ENCODE measurements around the gene NIF3L1. TPM values are rescaled to one million over a fixed set of nuclear protein-coding genes. Genes with fewer than 3 reads are reported as not detected.

The NIF3L1 gene
- total and polyA plus RNA-seq, 10 of the 15 experiments (the other 5 are each of a cell fraction or from before 2014, with no cell fraction given): 27.6 to 95.9 (median 53.8) TPM

DNA sequence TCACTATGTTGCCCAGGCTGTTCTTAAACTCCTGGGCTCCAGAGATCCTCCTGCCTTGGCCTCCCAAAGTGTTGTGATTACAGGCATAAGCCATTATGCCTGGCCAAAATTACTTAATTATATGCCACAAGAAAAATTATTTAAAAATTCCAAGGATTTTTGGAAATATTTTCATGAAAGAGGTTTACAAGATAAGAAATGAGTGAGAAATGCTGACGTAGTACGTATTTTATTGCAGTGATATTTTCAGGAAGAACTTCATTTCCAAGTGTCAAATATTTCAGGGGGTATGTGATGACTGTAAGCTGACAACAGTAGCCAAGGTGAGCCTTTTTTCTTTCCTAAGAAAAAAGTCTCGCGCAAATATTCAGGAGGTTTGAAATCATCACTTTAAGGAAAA is 20.8 kb downstream of the NIF3L1 start (continued):
- TF ChIP-seq, protein P1, sequence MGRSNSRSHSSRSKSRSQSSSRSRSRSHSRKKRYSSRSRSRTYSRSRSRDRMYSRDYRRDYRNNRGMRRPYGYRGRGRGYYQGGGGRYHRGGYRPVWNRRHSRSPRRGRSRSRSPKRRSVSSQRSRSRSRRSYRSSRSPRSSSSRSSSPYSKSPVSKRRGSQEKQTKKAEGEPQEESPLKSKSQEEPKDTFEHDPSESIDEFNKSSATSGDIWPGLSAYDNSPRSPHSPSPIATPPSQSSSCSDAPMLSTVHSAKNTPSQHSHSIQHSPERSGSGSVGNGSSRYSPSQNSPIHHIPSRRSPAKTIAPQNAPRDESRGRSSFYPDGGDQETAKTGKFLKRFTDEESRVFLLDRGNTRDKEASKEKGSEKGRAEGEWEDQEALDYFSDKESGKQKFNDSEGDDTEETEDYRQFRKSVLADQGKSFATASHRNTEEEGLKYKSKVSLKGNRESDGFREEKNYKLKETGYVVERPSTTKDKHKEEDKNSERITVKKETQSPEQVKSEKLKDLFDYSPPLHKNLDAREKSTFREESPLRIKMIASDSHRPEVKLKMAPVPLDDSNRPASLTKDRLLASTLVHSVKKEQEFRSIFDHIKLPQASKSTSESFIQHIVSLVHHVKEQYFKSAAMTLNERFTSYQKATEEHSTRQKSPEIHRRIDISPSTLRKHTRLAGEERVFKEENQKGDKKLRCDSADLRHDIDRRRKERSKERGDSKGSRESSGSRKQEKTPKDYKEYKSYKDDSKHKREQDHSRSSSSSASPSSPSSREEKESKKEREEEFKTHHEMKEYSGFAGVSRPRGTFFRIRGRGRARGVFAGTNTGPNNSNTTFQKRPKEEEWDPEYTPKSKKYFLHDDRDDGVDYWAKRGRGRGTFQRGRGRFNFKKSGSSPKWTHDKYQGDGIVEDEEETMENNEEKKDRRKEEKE (IDR thresholded peaks at IDR 0.05): no peak
- TF ChIP-seq IKZF2 (IDR thresholded peaks at IDR 0.05) (no peak), SMAD5 (IDR thresholded peaks at IDR 0.05; ENCODE audit: low read depth) (no peak)

DNA sequence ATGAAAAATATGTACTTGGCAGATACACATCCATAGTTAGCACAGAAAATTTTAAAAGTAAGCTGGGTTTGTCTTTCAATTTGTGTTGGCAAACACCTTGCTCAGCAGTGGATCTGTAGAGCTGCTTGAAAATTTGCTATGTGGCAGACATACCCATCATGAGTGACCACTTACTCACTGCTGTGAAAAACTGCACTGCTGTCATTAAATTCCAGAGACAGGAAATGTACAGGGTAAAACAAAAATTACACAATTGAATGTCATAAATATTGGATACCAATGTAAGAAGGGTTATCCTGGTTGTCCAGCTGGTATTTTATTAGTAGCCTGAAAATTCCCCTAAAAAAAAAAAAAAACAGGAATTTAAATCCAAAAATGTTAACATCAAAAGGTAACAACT is 24.5 kb downstream of the NIF3L1 start:
- ChIA-PET POLR2A (interaction anchor here (0.6 kb wide), 1 partner anchor 88 kb away, joined by 3 read pairs; no protein-coding TSS in a partner anchor), RAD21 (ENCODE audit: unreplicated experiment) (interaction anchor here (1.0 to 1.9 kb wide), 4 partner anchors 10 to 319 kb away, joined by 3 to 5 read pairs (median 4); no protein-coding TSS in a partner anchor), SMC1A (ENCODE audit: uncharacterized antibody, unreplicated experiment) (interaction anchor here (0.7 to 1.6 kb wide), 3 partner anchors 8 to 154 kb away, joined by 3 to 6 read pairs (median 4); no protein-coding TSS in a partner anchor), CTCF (interaction anchor here (1.1 to 1.7 kb wide), 4 partner anchors 12 to 263 kb away, joined by 3 to 5 read pairs (median 4); no protein-coding TSS in a partner anchor)
- intact Hi-C loops (cut with micrococcal nuclease; ENCODE audit: unreplicated experiment): no loop called here
- TF ChIP-seq NR2F1 (conservative IDR thresholded peaks at IDR 0.05): no peak
- TF ChIP-seq, protein P2, sequence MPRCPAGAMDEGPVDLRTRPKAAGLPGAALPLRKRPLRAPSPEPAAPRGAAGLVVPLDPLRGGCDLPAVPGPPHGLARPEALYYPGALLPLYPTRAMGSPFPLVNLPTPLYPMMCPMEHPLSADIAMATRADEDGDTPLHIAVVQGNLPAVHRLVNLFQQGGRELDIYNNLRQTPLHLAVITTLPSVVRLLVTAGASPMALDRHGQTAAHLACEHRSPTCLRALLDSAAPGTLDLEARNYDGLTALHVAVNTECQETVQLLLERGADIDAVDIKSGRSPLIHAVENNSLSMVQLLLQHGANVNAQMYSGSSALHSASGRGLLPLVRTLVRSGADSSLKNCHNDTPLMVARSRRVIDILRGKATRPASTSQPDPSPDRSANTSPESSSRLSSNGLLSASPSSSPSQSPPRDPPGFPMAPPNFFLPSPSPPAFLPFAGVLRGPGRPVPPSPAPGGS (IDR thresholded peaks at IDR 0.05; ENCODE audit: borderline replicate concordance, insufficient read depth, low read depth, low read length, poor library complexity, severe bottlenecking): peak; percentile 69
- H3K4me3 ChIP-seq: no peak overlapping the region
- no TSS peak for BruUV-seq (replicated peaks)
- no peak for ATAC-seq
- H3K9me3 ChIP-seq (replicated peaks; ENCODE audit: control insufficient read depth, insufficient read depth, low read length): no peaks in the 10 kb centered on the region
- H2AFZ ChIP-seq (ENCODE audit: control insufficient read depth, low read depth, low read length): no peak overlapping the region
- no peak for FAIRE-seq
- H3K36me3 ChIP-seq (ENCODE audit: control insufficient read depth in 2 of 2, insufficient read depth in 2 of 2, low read length in 1 of 2): peaks cover 0 to 26% of the 10 kb centered on the region in 2 experiments
- no peak overlapping the region for H3K4me2 ChIP-seq (ENCODE audit: control insufficient read depth, insufficient read depth)
- H3K79me2 ChIP-seq (ENCODE audit: control insufficient read depth, insufficient read depth, low read length): no peaks in the 10 kb centered on the region
- H3K9ac ChIP-seq (ENCODE audit: control insufficient read depth, insufficient read depth, low read length): no peak overlapping the region
- no peak overlapping the region for H3K27ac ChIP-seq (ENCODE audit: control insufficient read depth, insufficient read depth)
- H3K4me1 ChIP-seq (ENCODE audit: control insufficient read depth, insufficient read depth, low read length): no peaks in the 10 kb centered on the region
- no peaks in the 10 kb centered on the region for H4K20me1 ChIP-seq (ENCODE audit: control insufficient read depth, insufficient read depth)
- no peaks in the 10 kb centered on the region for H3K27me3 ChIP-seq (replicated peaks in 1 of 2; ENCODE audit: control insufficient read depth in 2 of 2, insufficient read depth in 2 of 2, low read length in 1 of 2)
- no peak for DNase-seq (ENCODE audit: low read depth, low spot score)
- in situ Hi-C loops (cut with MboI): no loop called here
